Mucosa of rectum (tissue), 2 donors: Measurements from ENCODE around the gene POR.
"Not testable (repeated sequence)": the region's sequence is repeated elsewhere in the genome, so short reads cannot be mapped to it uniquely, and the experiment has no call there.

Experiments
- H3K27ac ChIP-seq, 2 donors: one replicate each; pipeline ENCODE4 v1.7.0; 2013; ENCODE audit warnings: inconsistent platforms in 2 of 2, low read depth in 2 of 2, low read length in 2 of 2
- H3K27me3 ChIP-seq, 2 donors: one replicate each; pipeline ENCODE4 v1.7.0; 2013; ENCODE audit warnings: low read length in 2 of 2; ENCODE audit not compliant: control insufficient read depth in 2 of 2, insufficient read depth in 2 of 2
- H3K36me3 ChIP-seq, 2 donors: one replicate each; pipeline ENCODE4 v1.7.0; 2013; ENCODE audit warnings: low read length in 2 of 2; ENCODE audit not compliant: control insufficient read depth in 2 of 2, insufficient read depth in 2 of 2
- H3K4me1 ChIP-seq, 2 donors: one replicate each; pipeline ENCODE4 v1.7.0; 2013; ENCODE audit warnings: low read length in 2 of 2, mild to moderate bottlenecking in 1 of 2; ENCODE audit not compliant: control insufficient read depth in 2 of 2, insufficient read depth in 2 of 2
- H3K4me3 ChIP-seq, 2 donors: one replicate each; pipeline ENCODE4 v1.7.0; 2013; ENCODE audit warnings: low read length in 2 of 2
- H3K9ac ChIP-seq, 2 donors: one replicate each; pipeline ENCODE4 v1.7.0; 2013; ENCODE audit warnings: low read length in 2 of 2, low read depth in 1 of 2, mild to moderate bottlenecking in 1 of 2
- H3K9me3 ChIP-seq, 2 donors: one replicate each; pipeline ENCODE4 v1.7.0; 2013; ENCODE audit warnings: low read length in 2 of 2; ENCODE audit not compliant: control insufficient read depth in 2 of 2
- donor health status: healthy.
- donor health status: Normal muscosa, but diverticular disease.

Gene POR

DNA sequence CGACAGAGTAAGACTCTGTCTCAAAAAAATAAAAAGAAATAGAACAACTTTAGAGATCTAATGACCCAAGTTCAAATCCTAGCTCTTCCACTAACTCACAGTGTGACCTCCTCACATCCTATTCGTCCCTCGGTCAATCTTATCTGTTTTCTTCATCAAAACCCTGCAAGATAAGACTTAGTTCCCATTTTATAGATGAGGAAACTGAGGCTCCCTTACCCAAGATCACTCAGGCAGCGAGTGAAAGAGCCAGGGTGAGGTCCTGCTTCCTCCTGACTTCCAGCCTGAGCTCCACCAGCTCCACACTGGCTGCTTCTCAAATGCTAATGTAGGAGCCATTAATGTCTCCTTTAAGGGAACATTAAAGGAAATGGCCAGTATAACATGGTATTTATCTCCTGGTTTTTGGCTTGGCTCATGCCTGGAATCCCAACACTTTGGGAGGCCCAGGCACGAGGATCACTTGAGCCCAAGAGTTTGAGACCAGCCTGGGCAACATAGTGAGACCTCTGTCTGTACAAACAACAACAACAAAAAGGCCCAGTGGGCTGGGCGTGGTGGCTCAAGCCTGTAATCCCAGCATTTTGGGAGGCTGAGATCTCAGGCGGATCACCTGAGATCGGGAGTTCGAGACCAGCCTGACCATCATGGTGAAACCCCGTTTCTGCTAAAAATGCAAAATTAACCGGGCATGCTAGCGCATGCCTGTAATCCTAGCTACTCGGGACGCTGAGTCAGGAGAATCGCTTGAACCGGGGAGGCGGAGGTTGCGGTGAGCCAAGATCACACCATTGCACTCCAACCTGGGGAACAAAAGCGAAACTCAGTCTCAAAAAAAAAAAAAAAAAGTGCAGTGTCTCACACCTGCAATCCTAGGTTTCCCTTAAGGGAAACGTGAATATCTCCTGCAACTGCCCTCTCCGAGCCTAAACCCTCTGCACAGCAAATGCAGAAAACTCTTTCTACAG is 39.6 kb upstream of the POR start:
- Histone ChIP-seq H3K27me3 (no peaks in the 10 kb centered on the region), H3K36me3 (peaks cover 0 to under 1% of the 10 kb centered on the region in 2 donors), H3K27ac (no peak overlapping the region), H3K4me1 (peaks cover 14 to 19% of the 10 kb centered on the region in 2 donors), H3K4me3 (no peak overlapping the region), H3K9ac (no peak overlapping the region), H3K9me3 (no peaks in the 10 kb centered on the region)

DNA sequence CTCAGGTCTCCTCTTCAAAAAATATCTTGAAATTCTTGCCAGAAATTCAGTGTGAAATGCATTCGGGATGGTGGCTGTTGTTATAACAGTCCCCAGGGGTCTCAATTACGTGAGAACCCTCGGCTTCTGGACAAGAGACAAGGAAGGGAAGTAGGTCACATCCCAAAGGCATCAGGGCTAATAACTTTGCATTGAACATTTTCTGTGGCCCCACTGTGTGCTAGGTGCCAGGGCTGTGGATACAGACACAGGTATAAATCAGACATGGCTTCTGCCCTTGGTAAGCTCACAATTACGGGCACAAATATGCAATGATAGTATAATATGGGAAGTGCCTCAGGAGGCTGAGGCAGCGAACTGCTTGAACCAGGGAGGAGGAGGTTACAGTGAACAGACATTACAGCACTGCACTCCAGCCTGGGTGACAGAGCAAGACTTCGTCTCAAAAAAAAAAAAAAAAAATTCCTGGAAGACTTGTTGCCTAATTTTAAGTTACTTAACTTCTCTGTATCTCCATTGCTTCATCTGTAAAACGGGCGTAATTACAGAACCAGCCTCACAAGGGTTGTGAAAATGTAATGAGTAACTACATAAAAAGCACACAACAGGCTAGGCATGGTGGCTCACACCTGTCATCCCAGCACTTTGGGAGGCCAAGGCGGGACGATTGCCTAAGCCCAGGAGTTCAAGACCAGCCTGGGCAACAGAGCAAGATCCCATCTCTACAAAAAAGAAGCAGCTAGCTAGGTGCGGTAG is 38.7 kb upstream of the POR start:
- Histone ChIP-seq H3K27ac (no peak overlapping the region), H3K9me3 (no peaks in the 10 kb centered on the region), H3K4me3 (no peak overlapping the region), H3K9ac (no peak overlapping the region), H3K27me3 (no peaks in the 10 kb centered on the region), H3K4me1 (peaks cover 14 to 20% of the 10 kb centered on the region in 2 donors), H3K36me3 (peaks cover 0 to 9% of the 10 kb centered on the region in 2 donors)

DNA sequence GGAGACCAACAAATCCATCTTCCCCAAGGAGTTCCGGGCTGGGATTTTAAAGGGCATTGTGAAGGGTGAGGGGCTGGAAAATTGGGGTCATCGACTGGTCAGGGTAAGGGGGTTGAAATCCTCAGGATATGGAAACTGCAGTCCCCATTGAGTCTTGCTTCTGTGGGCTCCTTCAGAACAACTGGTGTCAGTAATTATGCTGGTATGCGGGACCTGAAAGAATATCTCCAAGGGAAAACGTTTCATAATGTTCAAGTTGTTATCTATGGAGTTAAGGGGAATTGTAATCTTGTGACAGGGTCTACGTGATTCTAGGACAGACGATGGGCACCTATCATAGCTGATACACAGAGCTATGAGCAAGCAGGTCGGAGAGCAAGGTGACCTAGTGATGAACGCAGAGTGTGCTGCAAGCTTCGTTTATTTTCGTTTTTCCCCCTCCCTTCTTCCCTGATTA is 36.6 kb upstream of the POR start:
- Histone ChIP-seq H3K4me3 (peak overlapping the region; percentile 93 to 96), H3K27me3 (no peaks in the 10 kb centered on the region), H3K27ac (peak overlapping the region; percentile 76 to 84), H3K9me3 (no peaks in the 10 kb centered on the region), H3K36me3 (peaks cover 12 to 26% of the 10 kb centered on the region in 2 donors), H3K4me1 (peaks cover 14 to 20% of the 10 kb centered on the region in 2 donors), H3K9ac (peak overlapping the region; percentile 64 to 72)

DNA sequence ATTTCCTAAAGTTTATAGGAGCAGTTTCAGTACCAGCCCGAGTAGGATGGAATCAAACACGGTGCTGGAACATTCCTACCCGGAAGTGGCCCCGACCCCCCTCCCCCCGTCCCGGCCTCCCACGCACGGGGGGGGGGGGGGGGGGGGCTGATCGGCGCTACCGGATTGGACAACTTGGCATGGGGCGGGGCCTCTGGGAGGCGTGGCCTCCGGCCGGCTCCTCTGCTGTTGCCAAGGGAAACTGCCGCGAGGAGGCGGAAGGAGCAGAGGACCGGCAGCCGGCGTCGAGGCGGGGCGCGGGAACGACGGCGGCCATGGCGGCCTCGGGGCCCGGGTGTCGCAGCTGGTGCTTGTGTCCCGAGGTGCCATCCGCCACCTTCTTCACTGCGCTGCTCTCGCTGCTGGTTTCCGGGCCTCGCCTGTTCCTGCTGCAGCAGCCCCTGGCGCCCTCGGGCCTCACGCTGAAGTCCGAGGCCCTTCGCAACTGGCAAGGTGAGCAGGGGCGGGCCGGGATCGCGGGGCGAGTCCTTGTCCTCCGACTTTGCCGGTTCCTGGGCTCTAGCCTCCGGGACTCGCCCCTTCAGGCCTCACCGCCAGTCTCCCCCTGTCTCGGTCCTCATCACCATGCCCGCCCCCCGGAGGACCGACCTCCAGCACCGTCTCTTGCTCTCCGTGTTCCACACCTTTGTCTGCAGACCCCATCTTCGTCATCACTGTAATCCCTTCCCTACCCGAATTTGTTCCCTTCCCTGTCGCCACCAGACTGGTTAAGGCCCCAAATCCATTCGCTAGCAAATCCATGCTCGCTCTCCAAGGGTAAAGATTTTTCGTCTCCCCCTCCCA is 36.0 kb upstream of the POR start, which contains the start of gene RHBDD2:
RHBDD2 (plus strand) TSS at position 266 of the 843 bp plus-strand sequence; CDS start at position 315, 49 bp downstream.
- Histone ChIP-seq H3K9ac (peak within 1 kb of the TSS; percentile 78 to 87), H3K4me3 (peak within 1 kb of the TSS; percentile 96 to 97), H3K36me3 (peaks cover 15 to 29% of the 10 kb centered on the region in 2 donors), H3K27ac (peak within 1 kb of the TSS; percentile 84 to 85), H3K9me3 (no peaks in the 10 kb centered on the region), H3K27me3 (no peaks in the 10 kb centered on the region), H3K4me1 (peaks cover 14 to 20% of the 10 kb centered on the region in 2 donors)

DNA sequence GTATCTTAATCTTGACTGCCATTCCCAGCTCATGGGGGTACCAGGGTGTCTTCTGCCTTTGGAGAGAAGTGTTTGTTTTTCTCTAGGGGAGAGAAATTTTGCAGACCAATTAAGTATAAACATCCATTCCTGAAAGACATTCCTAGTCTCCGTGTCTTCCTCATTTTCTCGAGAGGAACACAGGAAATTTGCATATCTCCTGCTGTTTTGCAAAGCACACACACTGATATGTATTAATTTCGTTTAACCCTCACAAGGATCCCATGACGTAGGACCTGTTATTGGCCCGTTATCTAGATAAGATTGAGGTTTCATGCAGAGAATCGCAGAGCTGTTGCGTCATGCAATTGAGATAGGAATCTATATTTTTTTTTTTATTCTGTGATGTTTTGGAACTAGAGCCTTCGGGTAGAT is 35.2 kb upstream of the POR start:
- Histone ChIP-seq H3K27ac (peak overlapping the region in 1 of 2 donors; percentile 84), H3K27me3 (no peaks in the 10 kb centered on the region), H3K9me3 (no peaks in the 10 kb centered on the region), H3K4me3 (peak overlapping the region; percentile 96 to 97), H3K9ac (peak overlapping the region; percentile 78 to 87), H3K36me3 (peaks cover 15 to 36% of the 10 kb centered on the region in 2 donors), H3K4me1 (peaks cover 19 to 20% of the 10 kb centered on the region in 2 donors)

DNA sequence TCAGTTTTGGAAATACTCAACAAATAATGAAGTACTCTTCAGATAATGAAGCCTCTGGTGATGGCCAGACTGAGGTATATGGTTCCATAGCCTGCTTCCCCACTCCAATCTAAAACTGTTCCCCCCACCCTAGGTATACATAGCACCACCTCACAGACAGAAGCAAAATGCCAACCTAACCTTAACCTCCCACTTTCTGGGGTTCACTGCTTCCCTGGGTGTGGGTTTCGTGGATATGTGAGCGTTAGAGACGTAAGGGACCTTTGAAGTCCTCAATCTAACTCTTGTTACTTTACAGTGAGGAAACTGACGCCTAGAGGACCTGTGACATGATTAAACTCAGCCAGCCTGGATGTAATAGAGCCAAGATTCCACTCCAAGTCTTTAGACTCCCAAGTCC is 34.7 kb upstream of the POR start:
- Histone ChIP-seq H3K9ac (peak overlapping the region in 1 of 2 donors; percentile 23), H3K4me1 (peaks cover 19 to 20% of the 10 kb centered on the region in 2 donors), H3K9me3 (no peaks in the 10 kb centered on the region), H3K27ac (no peak overlapping the region), H3K27me3 (no peaks in the 10 kb centered on the region), H3K36me3 (peaks cover 15 to 40% of the 10 kb centered on the region in 2 donors), H3K4me3 (peak overlapping the region; percentile 96 to 97)

DNA sequence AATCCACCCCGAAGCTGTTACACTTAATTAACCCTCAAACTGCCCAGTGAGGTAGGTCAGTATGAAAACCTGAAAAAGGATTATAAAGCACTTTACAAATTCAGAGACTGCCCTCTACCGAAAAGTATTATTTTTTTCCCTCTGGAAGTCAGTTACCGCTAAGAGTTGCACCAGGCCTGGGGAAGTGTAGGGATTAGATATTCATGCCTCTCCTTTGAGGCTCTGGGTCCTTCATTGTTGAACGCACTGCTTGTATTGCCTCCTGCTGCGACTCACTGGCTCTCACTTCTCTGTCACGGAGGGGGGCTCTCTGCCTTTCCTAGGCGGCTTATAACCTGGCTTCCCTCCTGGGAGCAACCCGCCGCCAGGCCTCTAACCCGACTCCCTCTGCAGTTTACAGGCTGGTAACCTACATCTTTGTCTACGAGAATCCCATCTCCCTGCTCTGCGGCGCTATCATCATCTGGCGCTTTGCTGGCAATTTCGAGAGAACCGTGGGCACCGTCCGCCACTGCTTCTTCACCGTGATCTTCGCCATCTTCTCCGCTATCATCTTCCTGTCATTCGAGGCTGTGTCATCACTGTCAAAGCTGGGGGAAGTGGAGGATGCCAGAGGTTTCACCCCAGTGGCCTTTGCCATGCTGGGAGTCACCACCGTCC is 33.4 kb upstream of the POR start:
- no peaks in the 10 kb centered on the region for H3K9me3 ChIP-seq
- H3K4me3 ChIP-seq = no peak overlapping the region
- no peaks in the 10 kb centered on the region for H3K27me3 ChIP-seq
- H3K9ac ChIP-seq = no peak overlapping the region
- H3K27ac ChIP-seq = no peak overlapping the region
- H3K36me3 ChIP-seq = peaks cover 25 to 51% of the 10 kb centered on the region in 2 donors
- H3K4me1 ChIP-seq = peaks cover 19 to 20% of the 10 kb centered on the region in 2 donors

DNA sequence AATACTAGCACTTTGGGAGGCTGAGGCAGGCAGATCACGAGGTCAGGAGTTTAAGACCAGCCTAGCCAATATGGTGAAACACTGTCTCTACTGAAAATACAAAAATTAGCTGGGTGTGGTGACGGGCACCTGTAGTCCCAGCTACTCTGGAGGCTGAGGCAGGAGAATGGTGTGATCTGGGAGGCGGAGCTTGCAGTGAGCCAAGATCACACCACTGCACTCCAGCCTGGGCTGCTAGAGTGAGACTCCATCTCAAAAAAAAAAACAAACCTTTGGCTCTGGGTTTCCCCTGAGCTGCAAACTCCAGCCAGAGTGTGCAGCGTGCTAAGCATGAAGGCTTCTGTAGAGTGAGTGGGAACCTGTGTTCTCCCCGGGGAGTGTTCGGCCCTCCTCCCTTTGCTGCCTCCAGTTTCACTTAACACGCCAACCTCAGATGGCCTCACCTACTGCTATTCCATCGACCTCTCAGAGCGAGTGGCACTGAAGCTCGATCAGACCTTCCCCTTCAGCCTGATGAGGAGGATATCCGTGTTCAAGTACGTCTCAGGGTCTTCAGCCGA is 31.6 kb upstream of the POR start:
- peaks cover 35 to 64% of the 10 kb centered on the region in 2 donors for H3K36me3 ChIP-seq
- peaks cover 16 to 17% of the 10 kb centered on the region in 2 donors for H3K4me1 ChIP-seq

DNA sequence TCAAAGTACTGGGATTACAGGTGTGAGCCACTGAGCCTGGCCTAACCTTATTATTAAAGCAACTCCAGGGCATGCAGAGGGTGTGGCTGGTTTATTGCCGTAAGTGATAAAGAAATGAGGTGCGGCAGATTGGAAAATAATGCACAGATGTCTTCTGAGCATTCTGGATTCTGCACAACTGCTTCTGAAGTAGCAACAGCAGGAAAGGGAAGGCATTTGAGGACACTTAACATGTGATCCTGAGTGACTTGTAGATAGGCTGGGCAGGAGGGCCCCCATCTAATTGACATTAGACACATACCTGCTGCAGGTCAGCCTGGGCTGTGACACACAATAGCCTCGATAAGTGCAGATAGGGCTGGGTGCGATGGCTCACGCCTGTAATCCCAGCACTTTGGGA is 30.5 kb upstream of the POR start:
- Histone ChIP-seq H3K27me3 (no peaks in the 10 kb centered on the region), H3K27ac (no peak overlapping the region), H3K4me3 (no peak overlapping the region), H3K9ac (no peak overlapping the region), H3K9me3 (no peaks in the 10 kb centered on the region), H3K36me3 (peaks cover 40 to 66% of the 10 kb centered on the region in 2 donors), H3K4me1 (peaks cover 10 to 12% of the 10 kb centered on the region in 2 donors)

More for the DNA sequence above, 31.6 kb upstream of the POR start:
- H3K4me3 ChIP-seq, H3K9ac ChIP-seq, H3K9me3 ChIP-seq, H3K27ac ChIP-seq, H3K27me3 ChIP-seq: not testable (repeated sequence)
